ENCODE results near the gene FHIT.

GRCh38 chr3:60202052-60202726 is 1049.1 kb downstream of the FHIT start:
- TF ChIP-seq POLR2AphosphoS5 (IDR thresholded peaks at IDR 0.05; ENCODE audit: low read depth, low read length) = no peak
- no peak for TF ChIP-seq TAF1 (IDR thresholded peaks at IDR 0.05; ENCODE audit: borderline replicate concordance, low read depth, low read length)

Measured in GM12892 (cell line).